Brain microvascular endothelial cell (primary cell): ENCODE results near the gene RAB11FIP4.

ENCODE experiments used
- DNase-seq: peaks from one replicate; pipeline ENCODE4 v3.0.0-alpha.2; 2020
- H3K27ac ChIP-seq: fragments of 250-450 bp; sonication (Bioruptor Pico); 2 replicates; pipeline ENCODE4 v1.5.1; 2020; ENCODE audit warnings: mild to moderate bottlenecking, moderate library complexity
- H3K27me3 ChIP-seq: fragments of 250-450 bp; sonication (Bioruptor Pico); replicated peaks from 2 replicates; pipeline ENCODE4 v1.5.1; 2020; ENCODE audit warnings: mild to moderate bottlenecking
- H3K36me3 ChIP-seq: fragments of 250-450 bp; sonication (Bioruptor Pico); replicated peaks from 2 replicates; pipeline ENCODE4 v1.5.1; 2020; ENCODE audit warnings: mild to moderate bottlenecking
- H3K4me3 ChIP-seq: 2 replicates; pipeline ENCODE4 v1.5.1; 2011; ENCODE audit warnings: low read depth, mild to moderate bottlenecking, control low read depth, low read length, moderate library complexity
- CTCF ChIP-seq: IDR thresholded peaks from 2 replicates; pipeline ENCODE4 v1.5.1; 2011; ENCODE audit warnings: low read depth, mild to moderate bottlenecking, moderate library complexity, low read length, control low read depth, inconsistent platforms; ENCODE audit errors: missing control alignments
- in situ Hi-C: cut with HindIII; loops from 2 replicates; pipeline ENCODE4 v1.10.0; 2017; ENCODE audit warnings: low sequenced_read_pairs, low pct_ligation_motif_present

The RAB11FIP4 gene

GRCh38 chr17:31412511-31412910 lies 21.0 kb downstream of the RAB11FIP4 start:
- no peaks in the 10 kb centered on the region for H3K36me3 ChIP-seq
- no peak for TF ChIP-seq CTCF
- in situ Hi-C loops = no loop called here
- DNase-seq = no peak
- H3K27me3 ChIP-seq = peaks cover 2% of the 10 kb centered on the region
- no peak overlapping the region for H3K27ac ChIP-seq
- H3K4me3 ChIP-seq = no peak overlapping the region

GRCh38 chr17:31413081-31413799 lies 21.8 kb downstream of the RAB11FIP4 start:
- Histone ChIP-seq H3K4me3 (no peak overlapping the region), H3K27ac (no peak overlapping the region), H3K27me3 (peaks cover 2% of the 10 kb centered on the region), H3K36me3 (no peaks in the 10 kb centered on the region)
- in situ Hi-C loops = no loop called here
- no peak for DNase-seq
- no peak for TF ChIP-seq CTCF

GRCh38 chr17:31413874-31414549 lies 22.5 kb downstream of the RAB11FIP4 start:
- H3K36me3 ChIP-seq = no peaks in the 10 kb centered on the region
- DNase-seq = peak; percentile 59
- no peaks in the 10 kb centered on the region for H3K27me3 ChIP-seq
- no peak overlapping the region for H3K4me3 ChIP-seq
- no peak overlapping the region for H3K27ac ChIP-seq
- in situ Hi-C loops = no loop called here
- TF ChIP-seq CTCF = no peak

- in situ Hi-C loops = no loop called here
- no peak for TF ChIP-seq CTCF
- Histone ChIP-seq H3K36me3 (no peaks in the 10 kb centered on the region), H3K27me3 (no peaks in the 10 kb centered on the region), H3K4me3 (no peak overlapping the region), H3K27ac (no peak overlapping the region)
- DNase-seq = no peak
Observed at GRCh38 chr17:31414550-31414918, 23.1 kb downstream of the RAB11FIP4 start.

- no peak for DNase-seq
- in situ Hi-C loops = no loop called here
- H3K36me3 ChIP-seq = no peaks in the 10 kb centered on the region
- no peaks in the 10 kb centered on the region for H3K27me3 ChIP-seq
- H3K27ac ChIP-seq = no peak overlapping the region
- no peak for TF ChIP-seq CTCF
- H3K4me3 ChIP-seq = no peak overlapping the region
Observed at GRCh38 chr17:31415004-31415454, 23.6 kb downstream of the RAB11FIP4 start.
